HG03060 (cell line): ENCODE data around the gene UBN1.

ENCODE experiments used
- ATAC-seq: cut with Tn5 transposase; IDR thresholded peaks from one replicate; pipeline ENCODE4 v1.9.1; 2021; ENCODE audit warnings: low read depth, moderate number of reproducible peaks; ENCODE audit not compliant: unreplicated experiment

Gene UBN1

GRCh38 chr16:4814046-4814445 is 33.2 kb upstream of the UBN1 start:
- no peak for ATAC-seq

DNA sequence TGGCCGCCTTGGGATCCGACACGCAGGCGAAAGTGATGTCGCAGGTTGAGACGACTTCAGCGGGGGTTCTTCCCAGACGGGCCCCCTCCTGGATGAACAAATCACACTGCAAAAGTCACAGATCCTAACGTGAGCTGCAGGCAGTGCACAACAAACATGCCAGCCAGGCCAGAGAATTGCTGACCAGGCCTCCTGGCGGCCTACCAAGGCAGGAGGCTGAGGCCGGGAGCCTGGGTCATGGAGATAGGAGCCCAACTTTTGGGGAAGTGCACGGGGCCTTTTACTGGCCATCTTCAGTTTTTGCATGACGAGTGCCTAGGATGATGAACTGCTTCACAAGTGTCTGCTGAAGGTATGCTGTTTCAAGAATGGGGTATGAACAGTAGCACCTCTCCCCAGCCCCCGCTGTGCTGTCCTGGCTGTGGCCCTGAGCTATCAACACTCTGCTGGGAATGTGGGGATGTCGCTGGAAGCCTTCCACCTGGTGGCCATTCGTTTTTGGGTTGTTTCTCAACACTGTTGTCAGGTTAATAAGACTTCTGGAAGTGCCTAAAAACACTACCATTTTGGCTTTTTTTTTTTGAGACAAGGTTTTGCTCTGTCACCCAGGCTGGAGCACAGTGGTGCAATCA is 32.6 kb upstream of the UBN1 start:
- ATAC-seq = no peak

- ATAC-seq = no peak
Measured at GRCh38 chr16:4820652-4821051, 26.6 kb upstream of the UBN1 start.

- ATAC-seq = no peak
Measured at GRCh38 chr16:4825196-4825595, 22.1 kb upstream of the UBN1 start.

DNA sequence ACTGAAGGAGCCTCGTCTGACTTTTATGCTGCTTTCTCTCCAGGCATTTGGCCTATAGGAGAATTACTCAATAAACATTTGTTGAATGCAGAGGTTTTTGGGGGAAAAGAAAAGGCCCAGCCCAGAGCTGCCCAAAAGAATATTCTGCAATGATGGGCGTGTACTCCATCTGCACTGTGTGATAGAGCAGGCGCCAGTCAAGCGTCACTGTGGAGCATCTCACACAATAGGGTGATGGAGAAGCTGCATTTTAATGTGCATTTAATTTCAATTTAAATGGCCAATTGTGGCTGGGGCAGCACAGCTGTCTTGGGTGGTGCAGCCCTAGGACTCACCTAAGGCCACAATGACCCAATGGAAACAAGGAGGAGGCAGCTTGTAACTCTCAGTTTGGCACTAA is 20.8 kb upstream of the UBN1 start:
- ATAC-seq = no peak

DNA sequence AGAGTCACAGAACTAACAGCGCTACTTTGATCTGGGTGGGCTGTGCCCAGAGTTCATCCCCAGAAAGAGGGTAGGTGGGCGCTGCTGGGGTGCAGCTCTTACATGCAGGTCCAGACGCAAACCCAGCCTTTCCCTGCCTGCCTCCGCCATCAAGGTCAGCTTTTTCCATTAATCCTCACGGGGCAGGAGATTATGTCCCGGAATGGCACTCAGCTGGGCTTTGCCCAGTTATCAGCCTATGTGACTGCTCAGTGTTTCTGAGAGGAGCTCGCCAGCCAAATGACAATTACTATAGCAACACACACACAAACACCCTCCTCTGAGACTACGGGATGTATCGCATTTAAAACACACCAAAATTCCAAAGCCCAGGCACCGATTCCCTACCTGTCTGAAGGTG is 20.3 kb upstream of the UBN1 start:
- no peak for ATAC-seq

DNA sequence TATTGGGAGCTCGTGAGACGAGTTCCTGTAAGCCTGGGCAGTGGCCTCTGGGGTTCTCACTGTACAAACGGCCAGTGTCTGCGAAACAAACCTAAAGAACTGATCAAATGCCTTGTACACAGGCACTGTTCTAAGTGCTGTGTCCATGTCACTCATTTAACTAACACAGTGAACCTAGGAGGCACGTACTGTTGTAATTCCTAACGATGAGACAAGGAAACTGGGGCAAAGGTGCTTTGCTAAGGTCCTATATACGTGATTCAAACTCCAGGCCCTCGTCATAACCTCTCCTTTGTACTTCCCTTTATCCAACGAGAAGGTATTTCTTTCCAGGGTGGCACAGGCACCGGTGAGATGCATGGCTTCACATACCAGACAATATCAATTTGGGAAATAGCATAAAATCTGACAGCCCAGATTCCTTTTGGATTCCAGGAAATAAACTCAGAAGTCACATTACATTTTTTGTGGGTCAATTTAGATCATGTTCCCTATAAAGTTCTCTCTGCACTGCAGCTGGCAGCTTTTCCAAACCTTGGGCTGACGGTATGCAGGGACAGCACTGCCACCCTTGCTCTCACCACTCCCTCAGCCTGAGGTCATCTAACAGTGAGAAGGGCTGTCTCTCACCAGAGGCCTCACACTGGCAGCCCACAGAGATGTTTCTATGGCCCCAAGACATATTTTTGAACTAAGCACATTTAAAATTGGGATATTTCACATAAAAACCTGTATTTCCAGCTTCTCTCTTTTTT is 18.5 kb upstream of the UBN1 start:
- ATAC-seq = no peak

GRCh38 chr16:4830408-4830807 is 16.9 kb upstream of the UBN1 start:
- no peak for ATAC-seq

DNA sequence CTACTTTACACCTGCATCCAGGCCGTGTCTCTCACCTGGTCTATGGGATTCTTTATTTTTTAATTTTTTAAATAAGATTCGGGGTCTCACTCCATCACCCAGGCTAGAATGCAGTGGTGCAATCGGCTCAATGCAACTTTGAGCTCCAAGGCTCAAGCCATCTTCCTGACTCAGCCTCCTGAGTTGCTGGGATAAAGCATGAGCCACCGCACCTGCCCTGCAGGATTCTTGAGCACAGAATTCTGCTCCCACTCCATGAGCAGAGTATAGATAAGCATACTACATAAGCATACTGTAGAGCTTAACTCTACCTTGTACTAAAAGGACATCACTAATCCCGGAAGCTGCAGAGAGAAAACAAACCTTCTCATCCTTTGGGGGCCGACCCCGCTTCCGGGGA is 15.7 kb upstream of the UBN1 start:
- no peak for ATAC-seq

DNA sequence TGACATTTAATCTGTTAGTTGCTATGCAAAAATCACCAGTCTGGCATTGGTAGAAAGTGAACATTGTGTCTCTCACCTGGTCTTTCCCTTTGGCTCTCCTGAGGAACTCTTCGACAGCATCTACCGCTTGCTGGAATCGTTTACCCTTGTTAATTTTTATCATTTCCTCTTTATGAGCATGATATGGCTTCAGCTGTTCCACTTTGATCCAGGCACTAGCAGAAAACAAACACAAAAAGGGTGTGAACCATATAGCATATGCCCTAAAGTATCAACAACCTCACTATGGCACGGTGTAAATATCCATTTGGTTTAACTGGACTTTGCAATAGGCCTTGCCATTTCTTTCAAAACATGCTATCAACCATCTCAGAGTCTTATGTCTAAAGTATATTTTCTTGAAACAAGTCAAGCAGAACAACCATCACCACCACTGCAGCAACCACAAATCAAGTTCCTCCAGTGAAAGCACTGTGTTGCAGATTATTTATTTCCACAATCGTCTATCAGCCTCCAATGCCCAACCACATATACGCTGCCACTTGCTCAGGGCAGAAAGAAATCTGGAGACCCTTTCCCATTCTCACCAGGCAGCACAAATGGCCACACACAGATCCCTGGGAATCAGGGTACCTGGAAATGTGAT is 14.5 kb upstream of the UBN1 start:
- no peak for ATAC-seq

DNA sequence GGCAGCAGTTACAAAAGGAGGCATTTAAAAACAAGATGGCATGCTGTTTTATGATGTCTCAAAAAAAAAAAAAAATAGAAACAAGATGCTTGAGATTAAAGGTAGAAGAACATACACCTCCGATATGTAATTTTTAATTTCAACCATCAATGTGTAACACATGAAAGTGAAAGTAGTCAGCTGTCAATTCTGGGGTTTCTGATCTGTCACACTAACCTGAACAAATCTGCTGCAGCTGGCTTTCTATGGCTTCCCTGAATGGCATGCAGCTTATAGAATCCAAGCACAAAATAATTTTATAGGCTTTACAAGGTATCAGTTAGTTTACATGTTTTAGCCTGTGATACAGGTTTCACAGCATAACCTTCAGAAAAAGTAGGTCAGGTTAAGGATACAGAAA is 13.7 kb upstream of the UBN1 start:
- no peak for ATAC-seq

GRCh38 chr16:4836727-4837126 is 10.6 kb upstream of the UBN1 start:
- no peak for ATAC-seq

DNA sequence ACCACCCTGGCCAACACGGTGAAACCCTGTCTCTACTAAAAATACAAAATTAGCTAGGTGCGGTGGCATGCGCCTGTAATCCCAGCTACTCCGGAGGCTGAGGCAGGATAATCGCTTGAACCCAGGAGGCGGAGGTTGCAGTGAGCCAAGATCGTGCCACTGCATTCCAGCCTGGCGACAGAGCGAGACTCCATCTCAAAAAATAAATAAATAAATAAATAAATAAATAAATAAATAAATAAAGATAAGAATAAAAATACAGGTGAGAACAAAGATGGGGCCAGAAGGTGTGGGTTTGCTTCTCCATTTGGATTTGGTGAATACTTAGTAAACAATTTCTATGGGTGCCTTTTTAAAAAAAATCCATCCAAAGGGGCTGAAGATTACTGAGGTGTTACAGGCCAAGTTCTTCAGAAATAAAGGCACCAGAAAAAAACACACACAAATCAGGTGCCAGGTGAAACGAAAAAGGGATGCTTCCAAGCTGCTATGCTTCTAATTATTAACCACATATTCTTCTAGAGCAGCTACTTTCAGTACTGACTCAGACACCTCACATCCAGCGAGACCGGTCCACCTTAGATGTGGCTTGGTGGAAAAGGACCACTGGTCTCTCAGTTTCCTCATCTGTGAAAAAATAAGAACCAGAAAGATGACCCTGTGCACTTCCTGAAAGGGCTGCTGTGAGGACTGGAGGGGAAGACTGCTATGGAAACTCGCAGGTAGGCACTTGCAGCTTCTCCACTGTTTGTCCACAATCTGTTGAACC is 9.4 kb upstream of the UBN1 start:
- ATAC-seq = no peak

DNA sequence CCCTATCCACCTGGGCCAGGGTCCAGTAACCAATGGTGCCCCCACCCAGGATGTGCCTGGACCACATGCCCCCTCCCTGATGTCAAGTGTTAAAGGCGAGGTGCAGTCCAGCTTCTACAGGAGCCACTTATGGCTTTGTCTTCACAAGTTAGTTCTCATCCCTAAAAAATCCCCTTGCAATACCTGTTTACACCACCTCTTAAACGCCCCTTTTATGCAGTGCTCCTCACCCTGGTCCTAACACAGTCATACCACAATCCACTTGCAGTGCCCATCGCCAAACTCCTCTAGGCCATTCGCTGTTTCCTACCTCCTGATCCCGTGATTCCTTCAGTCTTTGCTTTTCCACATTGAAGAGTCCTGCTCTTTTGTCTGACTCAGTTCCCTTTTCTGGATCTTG is 7.3 kb upstream of the UBN1 start:
- no peak for ATAC-seq

GRCh38 chr16:4840984-4841383 is 6.3 kb upstream of the UBN1 start:
- ATAC-seq = no peak

GRCh38 chr16:4846503-4846900 is 779 bp upstream of the UBN1 start:
- peak; percentile 11 for ATAC-seq

DNA sequence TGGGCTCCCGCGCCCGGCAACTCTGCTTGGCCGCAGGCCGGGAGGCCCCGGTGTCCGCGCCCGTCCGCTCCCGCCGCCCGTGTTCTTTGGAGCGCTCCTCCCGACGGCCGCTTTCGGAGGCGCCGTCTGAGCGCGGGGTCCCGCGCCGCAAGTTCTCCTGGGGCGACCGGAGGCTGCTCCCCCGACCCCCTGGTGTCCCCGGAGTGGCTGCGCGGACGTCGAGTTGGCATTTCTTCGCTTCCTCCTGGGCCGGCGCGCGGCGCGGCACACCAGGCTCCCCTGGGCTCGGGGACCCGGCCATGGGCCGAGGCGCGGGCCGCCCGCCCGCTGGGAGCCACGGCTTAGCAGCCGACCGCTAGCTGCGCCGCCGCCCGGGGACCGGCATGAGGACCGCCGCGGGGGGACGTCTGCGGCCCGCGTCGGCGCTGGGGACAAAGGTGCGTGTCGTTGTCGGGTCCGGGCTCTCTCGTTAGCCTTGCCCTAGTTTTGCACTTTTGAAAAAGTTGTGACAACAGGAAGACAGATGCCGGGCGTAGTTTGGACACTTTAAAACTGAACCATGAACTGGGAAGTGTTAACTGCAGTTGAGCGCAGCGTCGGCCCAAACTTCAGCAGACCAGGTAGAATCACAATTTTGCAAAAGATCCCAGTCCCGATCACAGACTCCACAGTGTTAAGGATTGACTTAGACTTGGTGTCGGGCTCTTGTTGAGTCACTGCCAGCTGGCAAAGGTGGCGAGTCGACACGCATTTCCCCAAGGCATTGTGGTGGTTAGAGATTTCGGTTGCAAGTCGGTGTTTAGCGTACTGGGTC is 700 bp downstream of the UBN1 start:
- ATAC-seq = peak; percentile 7

DNA sequence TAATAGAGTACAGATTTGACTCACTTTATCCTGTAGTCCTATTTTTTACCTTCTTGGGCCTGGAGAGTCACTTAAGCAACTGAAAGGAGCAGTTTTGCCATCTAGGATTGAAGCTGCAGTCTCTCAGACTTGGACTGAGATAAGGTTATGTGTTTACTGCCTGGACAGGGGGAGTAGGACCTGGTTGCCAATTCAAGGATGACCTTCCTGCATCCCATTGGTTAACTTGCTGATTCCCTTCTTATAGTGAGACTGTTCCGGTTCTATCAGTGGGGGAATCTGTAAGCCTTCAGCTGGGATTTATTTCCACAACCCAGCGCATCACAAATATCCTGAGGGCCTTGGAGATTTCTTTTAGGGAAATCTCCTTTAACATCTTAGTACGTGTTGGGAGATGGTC is 2.9 kb downstream of the UBN1 start:
- no peak for ATAC-seq

DNA sequence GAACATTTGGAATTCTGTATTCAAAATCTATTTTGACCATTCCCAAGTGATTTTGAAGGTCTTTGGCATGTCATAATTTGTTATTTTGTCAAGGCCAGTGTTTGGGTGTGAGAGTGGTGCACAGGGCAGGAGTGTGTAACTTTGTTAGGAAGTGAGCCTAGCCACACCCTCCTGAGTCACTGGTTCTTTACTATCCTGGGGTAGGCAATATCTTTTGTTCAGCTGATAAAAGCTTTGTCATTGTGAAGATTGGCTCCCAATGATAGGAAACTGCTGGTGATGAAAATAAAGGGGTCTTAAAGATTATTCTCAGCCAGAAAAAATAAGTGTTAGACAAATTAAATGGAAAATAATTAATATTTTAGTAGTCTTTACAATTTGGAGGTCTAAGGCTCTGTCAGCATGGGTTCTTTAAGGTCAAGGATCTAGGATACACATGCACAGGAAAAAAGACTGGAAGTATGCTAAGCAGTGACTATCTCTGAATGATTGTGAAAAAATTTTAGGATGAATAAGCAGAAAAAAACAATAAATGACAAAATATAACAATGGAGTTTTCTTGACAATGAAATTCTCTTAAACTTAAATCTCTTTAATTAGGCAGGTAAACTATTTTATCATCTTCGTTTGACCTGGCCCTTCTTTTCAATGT is 5.1 kb downstream of the UBN1 start:
- ATAC-seq = no peak

- no peak for ATAC-seq
Measured at GRCh38 chr16:4855371-4855770, 8.1 kb downstream of the UBN1 start.
